CD4-positive, alpha-beta T cell treated with Interleukin-6 at 100 ng/mL for 8 hours (primary cell): ENCODE results near the gene SHB.

Source experiments
- DNase-seq: peaks from one replicate; pipeline ENCODE4 v3.0.0-alpha.2; 2020; ENCODE audit warnings: mixed read lengths, low spot score

SHB gene

GRCh38 chr9:37951671-37952449 is 117.2 kb downstream of the SHB start:
- DNase-seq, result no peak

DNA sequence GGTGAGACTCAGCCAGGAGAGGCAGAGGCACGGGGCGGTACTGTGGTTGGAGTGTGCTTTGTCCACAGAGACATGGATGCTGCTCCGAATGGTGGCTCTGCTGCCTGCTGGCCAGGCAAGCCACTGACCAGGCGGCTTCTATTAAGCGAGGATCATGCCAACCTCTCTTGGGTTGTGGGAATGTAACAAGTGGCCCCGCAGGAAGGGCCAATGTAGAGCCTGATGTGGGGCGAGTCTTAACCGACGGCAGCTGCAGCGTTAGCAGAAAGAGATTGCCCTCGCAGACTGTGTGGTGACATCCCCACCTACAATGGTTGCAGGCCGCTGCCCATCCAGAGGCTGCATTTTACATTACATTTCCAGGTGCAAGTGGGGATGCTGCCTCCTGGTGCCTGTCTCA is 118.5 kb downstream of the SHB start:
- DNase-seq, result no peak

DNA sequence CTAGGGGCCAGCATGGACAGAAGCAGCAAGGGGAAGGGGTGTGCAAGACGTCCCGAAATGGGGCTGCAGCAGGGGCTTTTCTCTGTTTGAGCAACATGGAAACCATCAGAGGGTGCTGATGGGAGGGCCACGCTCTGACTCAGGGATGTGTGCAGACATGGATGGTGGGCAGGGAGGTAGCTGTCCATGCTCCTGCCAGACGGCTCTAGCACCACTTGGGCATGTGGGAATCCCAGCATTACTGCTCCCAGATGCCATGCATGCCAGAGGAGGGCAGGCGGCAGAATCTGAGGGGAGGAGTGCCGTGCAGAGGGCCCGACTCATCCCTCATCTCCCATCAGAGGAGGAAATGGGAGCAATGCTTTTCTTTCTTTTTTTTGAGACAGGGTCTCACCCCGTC is 119.5 kb downstream of the SHB start:
- no peak for DNase-seq

DNA sequence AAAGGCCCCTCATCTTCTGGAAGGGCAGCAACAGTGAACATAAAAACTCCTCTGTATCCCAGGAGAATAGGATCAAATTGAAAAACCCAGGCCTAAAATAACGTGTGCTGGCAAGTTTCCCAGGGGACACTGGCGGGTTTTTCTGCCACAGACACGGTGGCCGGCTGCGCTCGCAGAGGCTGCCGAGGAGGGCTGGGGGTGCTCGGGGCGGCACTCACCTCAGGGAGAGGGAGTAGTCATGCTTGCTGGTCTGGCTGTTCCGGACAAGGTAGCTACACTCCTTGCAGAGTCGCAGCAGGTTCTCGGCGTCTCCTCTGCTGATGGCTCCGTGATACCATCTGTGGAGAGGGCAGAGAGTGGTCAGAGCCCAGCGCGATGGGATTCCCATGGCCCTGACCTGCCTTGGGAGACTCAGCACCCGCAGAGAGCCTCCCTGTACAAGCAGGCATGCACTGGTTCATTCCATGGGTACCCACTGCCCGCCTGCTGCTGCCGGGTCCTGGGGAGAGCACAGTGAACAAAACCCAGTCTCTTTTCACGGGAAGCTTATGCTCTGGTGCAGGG is 120.5 kb downstream of the SHB start:
- DNase-seq, result no peak

GRCh38 chr9:37947977-37948376 is 121.0 kb downstream of the SHB start:
- no peak for DNase-seq

- no peak for DNase-seq
Measured at GRCh38 chr9:37947471-37947870, 121.6 kb downstream of the SHB start.

DNA sequence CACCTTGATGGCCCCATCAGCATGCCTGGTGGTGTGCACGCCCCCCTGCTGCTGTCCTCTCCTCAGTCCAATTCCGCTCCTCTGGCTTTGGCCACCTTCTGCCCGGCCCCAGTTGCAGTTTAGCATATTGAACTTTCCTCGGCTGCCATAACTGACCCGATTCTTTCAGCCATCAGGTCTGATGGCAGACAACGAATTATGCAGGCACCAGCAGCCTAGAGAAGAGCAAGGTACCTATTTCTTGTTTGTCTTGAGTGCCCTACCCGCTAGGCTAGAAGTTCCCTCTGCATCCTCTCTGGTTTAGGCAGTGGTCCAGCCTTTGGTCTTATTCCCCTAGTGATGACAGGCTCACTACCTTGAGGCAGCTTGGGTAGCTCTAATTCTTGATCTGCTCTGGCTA is 122.1 kb downstream of the SHB start:
- no peak for DNase-seq

DNA sequence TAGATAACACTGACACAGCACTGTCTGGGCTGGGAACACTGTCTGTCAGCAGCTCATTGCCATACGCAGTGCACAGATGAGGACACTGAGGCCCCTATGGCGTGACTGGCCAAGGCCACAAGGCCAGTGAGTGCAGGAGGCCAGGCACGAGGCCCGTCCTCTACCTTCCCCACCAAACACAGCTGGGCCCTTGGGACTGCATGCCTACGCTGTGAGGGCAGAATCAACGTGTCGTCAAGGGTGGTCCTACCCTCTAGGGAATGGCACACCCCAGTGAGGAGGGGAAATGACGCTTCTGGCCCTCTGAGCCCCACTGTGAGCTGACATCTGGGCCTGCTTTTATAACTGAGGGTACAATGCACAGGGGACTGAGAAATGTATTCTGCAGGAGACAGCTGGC is 123.0 kb downstream of the SHB start:
- DNase-seq, result no peak

DNA sequence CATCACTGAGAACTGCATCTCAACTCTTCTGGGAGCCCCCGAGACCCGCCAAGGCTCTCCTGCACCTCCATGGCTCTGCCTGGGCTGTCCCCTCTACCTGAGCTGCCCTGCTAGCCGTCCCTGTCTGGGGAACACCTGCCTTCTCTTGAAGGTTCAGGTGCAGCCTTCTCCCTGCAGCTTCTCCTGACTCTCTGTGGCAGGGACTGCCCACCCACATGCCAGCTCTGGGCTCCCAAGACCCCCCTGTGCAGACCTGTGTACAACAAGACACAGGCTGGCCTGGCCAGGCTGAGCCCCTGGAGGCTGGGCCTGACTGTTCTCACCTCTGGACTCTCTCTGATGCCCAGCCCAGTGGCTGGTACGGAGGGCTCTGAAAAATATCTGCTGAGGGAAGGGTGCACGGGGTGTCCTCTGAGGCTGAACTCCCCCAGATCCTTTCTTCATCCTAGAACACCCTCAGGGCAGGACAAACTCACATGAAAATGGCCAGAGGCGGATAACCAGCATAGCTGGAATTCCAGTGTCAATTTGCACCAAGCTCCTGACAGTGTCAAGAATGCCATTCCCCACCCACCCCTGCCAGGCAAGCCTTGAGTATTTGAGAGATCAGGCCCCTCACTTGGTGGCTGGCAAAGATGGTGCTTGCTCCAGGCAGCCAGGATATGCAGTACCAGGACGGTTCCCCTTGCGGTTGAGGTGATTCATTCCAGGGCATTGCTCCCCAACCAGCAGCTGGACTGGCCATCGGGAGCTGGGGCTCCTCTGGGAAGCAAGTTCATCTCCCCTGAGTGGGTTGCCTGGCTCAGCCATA is 124.2 kb downstream of the SHB start:
- DNase-seq, result no peak

DNA sequence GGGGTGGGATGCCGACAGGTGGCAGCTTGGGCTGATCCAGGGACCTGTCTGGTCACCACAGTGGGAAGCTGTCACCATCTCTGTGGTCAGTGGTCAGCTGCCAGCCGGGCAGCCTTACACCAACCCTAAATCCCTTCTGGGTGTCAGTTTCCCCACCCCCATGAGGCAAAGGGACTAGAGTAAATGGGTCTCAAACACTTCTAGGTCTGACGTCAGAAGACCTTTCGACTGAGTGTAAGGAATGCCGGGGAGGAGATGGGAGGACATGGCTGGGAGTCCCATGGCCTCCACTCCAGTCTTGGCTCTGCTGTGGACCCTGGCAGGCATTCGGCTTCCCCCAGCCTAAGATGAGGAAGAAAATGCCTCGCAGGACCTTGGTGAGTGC is 124.8 kb downstream of the SHB start:
- no peak for DNase-seq

DNA sequence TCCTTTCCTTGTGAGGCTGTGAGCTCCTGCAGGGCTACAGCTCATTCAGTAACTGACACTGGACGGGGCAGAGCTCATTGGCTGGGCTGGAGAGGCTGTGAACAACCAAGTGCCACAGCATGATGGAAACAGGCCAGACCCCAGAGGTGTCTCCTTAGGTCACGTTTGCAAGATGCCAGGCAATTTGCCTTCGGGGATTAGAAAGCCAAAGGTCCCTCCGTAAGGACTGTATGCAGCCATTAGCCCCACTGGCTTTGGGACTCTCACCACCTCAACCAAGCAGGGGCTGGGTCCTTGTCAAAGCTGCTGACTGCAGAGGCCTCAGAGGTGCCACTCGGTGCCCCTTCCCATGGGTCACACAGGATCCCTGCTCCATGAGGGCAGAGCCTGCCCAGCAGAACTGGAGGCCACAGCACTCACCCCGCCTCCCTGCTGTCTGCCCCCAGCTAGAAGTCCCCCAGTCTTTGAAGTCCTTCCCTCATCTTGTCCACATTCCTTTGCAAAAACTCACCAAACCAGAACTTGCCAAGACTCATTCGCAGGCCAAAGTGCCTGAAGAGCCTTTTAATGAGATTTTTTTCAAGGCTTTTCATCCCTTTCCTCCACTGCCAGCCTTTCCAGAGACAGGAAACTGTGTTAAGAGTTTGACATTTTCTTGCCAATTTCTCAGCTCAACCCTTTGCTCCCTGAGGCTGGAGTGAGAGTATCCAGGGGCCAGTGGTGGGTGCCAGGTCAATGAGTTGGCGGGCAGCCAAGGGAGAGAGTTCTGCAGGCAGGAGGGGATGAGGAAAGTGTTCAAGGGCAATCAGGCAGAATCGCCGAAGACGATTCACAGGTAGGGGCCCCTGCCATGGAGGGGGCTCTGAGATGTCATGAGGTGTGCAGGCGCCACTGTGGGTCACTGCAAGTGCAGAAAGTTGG is 125.4 kb downstream of the SHB start:
- DNase-seq, result no peak

- no peak for DNase-seq
Measured at GRCh38 chr9:37942621-37943344, 126.2 kb downstream of the SHB start.

DNA sequence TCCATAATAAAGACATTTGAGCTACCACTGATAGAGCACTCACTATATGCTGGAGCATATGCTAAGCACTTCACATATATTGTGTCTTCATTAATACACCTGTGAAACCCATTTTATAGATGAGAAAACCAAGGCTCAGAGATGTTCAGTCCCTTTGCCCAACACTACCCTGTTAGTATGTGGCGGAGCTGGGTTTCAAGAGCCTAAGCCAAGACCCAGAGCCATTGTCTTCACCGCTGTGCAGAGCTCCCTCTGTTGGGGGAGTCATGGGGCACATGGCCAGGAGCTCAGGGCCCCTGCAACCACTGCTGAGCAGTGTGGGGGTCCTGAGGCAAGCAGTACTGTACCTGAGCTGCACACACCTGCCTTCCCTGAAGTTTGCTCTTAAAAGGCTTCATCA is 127.8 kb downstream of the SHB start:
- no peak for DNase-seq

DNA sequence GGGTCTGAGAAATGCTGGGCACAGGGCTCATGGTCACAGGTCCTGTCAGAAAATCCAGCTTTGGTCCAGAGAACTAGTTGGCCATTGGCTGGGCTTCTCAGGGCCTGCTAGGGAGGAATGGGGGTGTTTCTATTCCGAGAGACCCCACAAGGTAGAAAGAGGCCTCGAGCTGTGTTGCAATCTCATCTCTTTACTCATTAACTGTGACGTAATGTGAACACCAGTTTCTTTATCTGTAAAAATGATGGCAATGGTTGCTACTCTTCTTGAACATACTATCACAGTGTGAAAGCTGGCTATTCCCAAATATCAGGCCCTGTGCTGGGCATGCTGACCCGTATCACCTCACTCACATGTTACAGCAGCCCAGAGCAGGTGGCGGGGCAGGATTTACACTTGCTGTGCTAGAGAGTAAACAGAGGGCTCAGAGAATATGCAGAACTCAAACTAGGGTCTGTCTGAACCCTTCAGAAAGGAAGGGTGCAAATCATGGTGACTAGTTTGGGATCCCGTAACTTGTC is 129.4 kb downstream of the SHB start:
- no peak for DNase-seq

DNA sequence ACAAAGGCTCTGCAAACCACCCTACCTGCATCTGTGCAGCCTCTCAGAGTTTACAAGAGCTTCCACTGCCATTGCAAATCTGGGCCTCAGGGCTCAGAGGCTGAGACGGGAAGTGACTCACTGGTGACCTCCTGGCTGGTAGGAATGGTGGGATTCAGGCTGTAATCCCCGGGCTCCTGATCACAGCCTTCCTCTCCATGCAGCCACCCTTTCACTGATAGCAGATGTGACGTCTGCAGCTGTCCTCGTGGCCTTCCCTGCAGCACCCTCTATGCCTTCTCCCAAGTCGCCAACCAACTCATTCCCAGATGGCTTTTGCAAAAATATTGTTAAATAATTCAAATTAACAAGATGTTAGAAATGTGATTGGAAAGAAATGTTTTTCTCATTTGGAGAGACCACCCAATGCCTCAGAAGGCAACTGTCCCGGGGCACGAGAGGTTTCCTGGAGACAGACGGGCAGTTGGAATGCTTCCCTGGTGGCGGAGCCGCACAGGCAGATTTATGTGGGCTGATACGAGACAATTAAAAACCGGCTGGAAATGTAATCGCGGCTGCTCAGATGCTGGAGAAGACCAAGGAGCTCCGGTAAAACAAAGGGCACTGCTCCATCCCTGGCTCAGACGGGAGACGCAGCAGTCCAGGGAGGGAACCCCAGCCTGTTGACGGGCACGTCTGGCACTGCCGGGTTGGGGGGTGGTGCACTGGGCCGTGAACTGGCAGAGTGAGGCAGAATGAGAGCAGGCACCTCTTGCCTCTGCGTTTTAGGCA is 130.7 kb downstream of the SHB start:
- no peak for DNase-seq

GRCh38 chr9:37937366-37937765 is 131.7 kb downstream of the SHB start:
- DNase-seq, result no peak

- no peak for DNase-seq
Measured at GRCh38 chr9:37936965-37937364, 132.1 kb downstream of the SHB start.

DNA sequence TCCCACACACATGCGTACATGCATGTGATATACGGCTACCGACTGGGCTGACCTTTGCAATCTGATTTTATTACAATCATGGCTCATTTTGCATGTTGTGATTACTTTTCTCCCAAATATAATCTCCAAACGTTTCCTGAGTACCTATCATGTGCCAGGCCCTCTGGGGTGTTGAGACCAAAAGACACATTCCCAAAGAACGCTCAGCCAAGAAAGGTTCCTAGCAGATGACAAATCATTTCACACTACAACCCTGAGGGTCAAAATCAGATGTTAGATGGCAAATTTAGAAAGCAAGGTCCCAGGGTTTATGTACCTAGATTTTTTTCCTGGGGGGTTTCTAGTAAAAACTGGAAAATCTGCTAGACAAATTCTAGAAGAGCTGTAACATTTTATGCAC is 132.7 kb downstream of the SHB start:
- DNase-seq, result no peak

- DNase-seq, result no peak
Measured at GRCh38 chr9:37935096-37935495, 133.9 kb downstream of the SHB start.

- DNase-seq, result no peak
Measured at GRCh38 chr9:37931592-37931991, 137.4 kb downstream of the SHB start.
